ENCODE data around the gene SLC35D1.

SLC35D1 gene

DNA sequence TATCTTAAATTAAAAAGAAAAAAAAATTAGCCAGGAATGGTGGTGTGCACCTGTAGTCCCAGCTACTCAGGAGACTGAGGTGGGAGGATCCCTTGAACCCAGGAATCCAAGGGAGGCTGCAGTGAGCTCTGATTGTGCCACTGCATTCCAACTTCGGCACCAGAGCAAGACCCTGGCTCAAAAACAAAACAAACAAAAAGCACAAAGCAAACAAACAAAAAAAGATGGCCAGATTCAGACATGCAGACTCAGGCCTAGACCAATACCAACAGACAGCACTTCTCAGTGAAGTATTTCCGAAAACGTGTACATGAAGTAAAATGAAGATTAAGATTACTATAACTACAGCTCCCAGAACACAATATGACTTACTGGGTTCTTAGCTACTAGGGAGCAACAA, 10.6 kb downstream of the SLC35D1 start:
- DNase-seq = no peak

DNA sequence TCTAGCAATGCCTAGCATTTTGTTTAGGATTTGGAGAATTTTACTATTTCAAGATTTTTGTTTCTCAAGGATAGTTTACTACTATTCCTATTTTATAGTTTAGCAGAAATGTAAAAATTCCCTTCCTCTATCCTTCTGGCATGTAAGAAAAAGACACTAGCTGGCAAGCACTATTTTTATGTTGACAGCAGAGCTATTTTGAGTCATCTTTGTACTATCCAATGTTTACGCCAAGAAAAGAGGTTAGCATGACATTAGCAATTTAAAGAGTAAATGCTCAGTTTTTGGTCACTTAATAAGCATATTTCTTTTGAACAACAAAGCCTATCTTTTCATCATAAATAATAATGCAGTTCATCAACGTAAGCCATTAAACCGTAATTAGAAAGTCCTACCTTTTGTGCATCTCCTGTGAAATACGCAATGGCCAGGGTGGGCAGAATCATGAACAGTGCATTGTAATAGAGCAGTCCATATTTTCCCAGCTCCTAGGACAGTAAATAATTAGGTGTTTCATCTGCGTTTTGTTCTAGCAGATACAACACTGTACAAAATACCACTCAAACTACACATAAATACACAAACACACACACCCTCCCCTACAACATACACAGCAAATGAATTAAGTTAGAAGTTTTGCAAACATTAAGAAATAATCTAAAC, 12.0 kb downstream of the SLC35D1 start:
- no peak for DNase-seq

DNA sequence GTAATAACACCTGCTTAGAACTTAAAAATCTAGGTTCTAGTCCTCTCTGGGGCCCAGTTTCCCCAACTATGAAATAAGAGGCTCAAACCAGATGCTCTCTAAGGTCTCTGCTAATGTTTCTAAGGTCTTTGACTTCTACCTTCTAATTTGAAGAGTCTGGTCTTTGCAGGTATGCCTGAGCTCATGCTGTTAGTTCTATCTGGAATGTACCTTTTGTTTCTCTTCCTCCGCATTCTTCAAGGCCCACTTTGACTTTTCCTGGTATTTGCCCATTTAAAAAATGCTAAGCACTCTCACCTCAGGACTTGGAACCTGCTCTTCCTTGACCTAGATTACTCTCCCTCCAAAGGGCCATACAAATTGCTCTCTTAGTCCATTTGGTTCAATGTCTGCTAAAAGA, 13.5 kb downstream of the SLC35D1 start:
- DNase-seq = no peak

DNA sequence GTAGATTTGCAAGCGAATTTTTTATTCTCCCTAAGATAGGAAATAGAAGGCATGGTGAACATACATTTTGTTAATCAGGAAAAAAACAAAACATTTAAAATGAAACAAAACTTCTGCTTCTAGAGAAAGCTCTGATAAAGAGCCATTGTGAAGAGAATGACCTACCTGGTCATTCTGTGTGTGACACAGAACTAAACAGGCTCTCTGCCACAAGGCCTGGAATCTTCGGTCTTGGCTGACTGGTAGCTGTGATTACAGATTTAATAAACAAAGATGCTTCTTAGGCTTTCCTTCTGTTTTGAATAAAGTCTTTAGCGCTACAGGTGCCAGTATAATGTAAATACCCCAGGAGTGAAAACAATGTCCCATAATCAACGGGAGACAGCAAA, 22.1 kb downstream of the SLC35D1 start:
- no peak for DNase-seq

DNA sequence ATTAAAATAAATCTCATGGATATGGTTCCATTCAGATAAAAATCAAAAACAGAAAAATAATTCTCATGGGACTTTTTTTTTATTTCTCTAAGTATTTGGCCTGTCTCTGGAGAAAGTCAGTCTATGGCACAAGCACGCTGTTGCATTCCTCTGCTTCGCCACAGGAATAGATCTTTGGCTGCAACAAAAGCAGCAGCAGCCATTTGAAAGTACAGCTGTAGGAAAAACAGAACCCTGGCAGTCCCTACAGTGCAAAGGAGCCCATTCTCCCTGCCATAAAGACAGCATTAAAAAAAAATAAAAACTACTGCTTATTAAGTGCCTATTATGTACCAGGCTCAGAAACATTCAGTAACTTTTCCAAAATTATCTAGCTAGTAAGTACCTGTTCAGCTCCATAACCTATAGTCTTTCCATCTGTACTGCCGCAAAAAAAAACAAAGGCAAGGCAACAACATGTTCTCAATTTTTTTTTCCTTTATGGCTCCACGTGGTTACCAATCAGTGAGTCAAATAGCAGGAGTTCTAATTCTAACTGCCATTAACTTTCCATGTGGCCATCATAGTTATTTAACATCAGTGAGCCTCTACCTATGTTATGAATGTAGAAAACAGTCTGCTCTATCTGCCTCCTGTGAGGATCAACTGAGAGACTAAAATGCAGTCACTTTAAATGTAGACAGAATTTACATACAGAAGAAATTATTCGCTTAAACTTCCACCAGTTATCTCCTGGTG, 22.7 kb downstream of the SLC35D1 start:
- no peak for DNase-seq

DNA sequence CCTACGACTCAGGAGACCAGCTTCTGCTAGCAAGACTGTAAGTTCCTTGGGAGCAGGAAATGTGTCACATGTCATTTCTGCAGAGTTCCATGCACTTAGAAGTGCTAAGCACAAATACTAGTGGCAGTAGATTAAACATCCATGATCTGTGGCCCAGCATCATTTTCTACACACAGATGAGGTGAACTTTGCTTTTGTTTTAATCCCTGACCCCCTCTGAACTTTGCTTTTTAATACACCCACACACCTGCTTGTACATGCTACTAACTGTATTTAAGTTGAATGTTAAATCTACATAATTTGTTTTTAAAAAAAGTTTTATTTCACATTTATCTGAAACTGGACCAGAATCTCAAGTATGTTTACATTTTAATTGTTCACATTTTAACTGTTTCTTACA, 24.5 kb downstream of the SLC35D1 start:
- DNase-seq = no peak

DNA sequence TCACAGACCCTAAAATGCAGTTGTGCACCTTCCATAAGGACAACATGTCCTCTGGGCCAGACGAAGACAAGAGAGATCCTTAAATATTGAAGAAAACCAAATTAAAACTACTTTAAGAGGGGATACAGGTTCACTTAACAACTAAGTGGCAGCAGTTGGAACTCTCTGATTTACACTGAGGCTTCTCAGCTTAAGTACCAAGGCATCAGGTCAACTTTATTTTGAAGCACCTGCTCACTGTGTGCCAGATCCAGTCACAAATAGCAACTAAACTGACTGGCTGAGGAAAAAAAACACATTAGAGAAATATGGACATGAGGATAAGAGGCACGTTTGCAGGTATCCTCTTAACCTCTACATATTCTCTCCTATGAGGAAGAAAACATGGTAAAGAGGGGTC, 33.2 kb downstream of the SLC35D1 start:
- DNase-seq = no peak

DNA sequence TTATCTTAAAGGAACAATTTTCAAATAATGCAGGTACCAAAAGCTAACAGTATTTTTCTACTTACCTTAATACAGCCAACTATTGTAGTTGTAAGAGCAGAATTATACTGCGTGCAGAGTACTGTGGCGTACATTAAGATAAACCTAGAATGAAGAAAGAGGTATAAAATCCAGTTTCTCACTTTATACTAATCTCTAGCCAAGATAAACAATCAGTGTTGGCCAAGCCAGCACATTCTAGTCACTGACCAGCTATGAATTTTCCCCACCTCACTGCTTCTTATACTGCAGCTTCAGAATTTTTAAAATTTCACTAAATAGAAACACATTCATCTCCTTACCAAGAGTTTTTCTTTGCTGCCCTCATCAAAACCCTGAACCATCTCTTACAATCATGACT, 33.6 kb downstream of the SLC35D1 start:
- no peak for DNase-seq

DNA sequence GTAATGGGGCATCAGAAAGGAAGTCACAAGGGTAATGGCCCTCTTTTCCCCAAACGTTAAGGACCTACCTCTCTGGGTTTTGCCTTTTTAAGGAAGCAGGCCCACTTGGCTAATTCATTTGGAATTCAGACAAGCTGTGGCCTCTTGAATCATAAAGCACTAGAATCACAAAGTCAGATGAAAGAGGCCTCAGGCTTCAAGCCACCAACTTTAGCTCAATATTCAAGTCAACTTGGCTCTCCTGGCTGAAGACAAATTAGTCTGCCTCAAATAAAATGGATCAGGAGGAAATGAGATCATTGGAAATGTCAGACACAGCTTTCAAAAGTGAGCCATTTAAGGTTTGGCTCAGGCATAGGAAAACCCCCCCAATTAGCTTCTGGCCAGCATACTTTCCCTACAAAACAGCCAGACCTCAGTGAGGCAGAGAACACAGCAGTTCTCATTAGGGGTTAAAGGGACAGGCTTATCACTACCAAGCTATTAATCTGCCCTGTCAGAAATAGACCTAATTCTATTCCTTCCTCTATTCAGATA, 34.3 kb downstream of the SLC35D1 start:
- no peak for DNase-seq

DNA sequence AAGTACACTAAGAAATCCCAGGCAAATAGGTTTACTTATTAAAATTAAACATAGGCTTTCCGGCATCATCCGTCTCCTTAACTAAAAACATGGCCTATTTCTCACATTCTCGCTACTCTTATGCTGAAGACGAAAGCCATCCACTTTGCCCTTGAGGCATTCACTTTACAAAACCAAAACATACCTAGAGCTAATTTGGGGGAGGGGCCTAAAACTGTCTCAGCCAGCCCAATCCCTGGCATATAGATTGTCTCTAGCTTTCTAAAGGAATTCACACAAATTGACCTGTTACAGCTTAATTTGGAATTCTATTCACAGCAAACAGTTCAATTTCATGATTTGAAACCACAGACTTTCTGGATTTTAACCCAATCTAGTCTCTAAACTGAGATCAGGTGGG, 34.8 kb downstream of the SLC35D1 start:
- DNase-seq = no peak

DNA sequence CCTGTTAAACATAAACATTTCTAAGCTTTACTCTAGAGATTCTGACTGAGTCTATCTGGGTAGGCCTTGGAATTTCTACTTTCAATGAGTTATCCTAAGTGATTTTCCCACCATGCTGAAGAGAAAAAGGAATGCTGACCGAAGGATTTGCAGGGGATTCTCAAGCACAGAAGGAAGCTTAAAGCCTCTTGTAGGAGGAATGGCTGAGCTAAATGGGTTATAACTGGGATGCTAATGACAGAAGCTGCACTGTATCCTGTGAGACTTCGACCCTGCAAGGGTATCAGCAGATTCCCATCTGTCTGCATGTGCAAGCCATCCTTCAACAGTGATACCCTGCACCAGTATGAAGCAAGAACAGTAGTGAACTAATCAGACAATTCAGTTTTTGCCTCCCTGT, 35.4 kb downstream of the SLC35D1 start:
- no peak for DNase-seq

DNA sequence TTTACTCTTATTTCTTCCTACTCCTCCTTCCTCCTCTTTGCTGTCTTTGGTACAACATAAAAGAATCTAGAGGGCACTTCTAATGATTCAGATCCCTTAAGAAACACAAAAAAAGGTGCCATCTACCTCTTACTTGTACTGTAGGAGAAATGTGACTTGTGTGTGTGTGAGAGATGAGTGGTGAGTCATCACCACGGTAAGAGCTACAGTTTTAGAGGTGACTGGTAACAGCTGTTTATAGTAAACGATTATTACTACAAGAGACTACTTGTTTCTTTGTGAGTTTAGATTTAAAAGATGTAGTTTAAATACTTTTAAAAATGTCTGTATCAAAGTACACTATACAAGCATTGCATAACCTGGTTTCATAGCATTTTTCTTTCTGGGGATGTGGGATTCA, 40.4 kb downstream of the SLC35D1 start:
- DNase-seq = no peak

DNA sequence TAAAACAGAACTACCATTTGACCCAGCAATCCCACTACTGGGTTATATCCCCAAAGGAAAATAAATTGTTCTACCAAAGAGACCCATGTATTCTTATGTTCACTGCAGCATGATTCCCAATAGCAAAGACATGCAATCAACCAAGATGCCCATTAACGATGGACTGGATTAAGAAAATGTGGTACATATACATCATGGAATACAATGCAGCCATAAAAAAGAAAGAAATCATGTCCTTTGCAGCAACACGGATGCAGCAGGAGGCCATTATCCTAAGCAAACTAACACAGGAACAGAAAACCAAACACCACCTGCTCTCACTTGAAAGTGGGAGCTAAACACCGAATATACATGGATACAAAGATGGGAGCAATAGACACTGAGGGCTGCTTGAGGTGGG, 44.2 kb downstream of the SLC35D1 start:
- no peak for DNase-seq

DNA sequence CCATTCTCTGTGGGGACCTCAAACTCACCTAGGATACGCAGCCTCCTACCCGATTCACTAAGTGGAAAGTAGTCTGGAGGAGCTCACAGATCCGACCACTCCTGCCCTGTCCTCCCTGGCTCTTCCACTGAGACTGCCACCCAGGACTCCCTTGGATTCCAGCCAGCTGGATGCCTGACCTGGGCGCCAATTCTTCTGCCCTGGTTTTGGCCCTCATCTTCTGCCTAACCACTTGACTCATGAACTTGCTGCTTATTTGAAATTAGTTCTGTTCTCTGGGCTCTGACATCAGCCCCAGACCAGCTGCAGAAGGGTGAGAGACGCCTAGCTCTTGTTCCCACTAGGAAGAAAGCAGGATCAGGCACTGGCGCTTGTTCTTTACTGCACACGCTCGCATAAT, 48.9 kb downstream of the SLC35D1 start:
- no peak for DNase-seq

DNA sequence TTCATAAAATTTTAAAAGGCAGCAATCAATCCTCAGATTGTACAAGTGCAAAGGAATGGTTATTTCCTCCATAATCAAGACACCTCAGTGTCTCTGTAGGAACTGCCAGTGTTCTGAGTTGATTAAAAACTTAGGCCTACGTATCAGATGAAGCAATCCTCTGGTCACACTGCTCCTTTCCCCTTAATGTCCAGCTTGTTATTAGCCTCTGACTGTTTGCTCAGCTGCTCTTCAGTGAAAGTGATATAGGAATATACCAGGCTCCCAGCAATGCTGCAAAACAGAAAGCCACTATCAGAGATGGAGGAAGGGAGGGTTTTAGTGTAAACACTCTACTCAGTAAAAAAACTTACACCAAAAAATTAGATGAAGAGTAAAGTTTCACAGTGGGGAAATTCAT, 49.8 kb downstream of the SLC35D1 start:
- DNase-seq = peak; percentile 28

DNA sequence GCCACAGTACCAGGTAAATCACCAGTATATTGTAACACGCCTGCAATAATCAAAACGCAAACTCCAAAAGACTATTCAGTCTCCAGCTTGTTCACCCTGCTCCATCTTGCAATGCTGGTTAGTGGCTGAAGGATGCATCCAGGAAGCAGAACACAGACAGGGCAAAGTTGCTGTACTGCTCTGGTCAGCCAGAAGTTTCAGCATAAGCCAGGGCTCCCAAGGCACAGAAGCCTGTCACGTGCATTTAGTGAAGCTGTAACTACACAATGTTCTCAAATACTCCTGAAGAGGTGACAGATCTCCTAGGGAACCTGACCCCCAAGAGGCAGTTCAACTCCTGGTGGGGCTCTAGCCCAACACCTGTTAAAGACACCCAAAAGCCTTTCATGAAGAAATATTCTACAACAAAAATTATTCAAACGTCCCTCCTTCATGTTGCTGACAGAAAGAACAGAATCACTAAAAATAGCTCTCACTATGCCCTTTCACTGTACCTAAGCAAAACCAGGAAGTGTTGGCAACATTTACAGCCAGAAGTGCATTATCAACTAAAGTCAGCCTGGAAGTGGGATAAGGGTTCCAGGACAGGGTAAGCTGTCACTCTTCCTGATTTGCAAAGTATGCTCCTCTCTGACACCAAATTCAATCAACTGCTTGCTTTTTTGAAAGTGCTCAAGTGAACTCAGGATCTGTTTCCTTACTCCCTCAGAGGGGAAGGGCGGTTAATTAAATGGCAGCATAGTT, 52.1 kb downstream of the SLC35D1 start:
- DNase-seq = no peak

DNA sequence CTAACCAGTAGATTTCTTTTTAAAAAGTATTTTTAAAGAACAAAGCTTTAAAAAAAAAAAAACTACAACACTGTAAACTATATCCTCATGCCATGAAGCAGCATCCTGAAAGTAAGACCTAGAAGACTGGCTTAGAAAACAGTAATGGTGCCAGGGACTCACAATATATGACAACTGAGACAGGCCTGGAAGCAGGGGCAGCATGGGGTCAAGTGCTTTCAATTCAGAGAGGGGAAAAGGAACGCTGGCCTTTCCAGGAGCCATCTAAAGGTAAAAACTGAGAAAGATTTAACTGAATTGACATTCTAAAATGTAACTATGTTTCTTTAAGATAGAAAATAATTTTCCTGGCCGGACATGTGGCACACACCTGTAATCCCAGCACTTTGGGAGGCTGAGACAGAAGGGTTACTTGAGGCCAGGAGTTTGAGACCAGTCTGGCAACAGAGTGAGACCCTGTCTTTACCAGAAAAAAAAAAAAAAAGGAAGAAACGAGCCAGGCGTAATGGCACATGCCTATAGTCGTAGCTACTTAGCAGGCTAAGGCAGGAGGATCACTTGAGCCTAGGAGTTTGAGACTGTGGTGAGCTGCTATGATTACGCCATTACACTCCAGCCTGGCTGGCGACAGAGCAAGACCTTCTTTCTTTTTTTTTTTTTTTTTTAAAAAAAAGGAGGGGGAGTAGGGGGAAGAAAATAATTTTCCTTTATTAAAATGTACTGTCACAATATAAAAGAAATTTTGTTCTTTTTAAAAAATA, 54.1 kb downstream of the SLC35D1 start:
- DNase-seq = no peak

DNA sequence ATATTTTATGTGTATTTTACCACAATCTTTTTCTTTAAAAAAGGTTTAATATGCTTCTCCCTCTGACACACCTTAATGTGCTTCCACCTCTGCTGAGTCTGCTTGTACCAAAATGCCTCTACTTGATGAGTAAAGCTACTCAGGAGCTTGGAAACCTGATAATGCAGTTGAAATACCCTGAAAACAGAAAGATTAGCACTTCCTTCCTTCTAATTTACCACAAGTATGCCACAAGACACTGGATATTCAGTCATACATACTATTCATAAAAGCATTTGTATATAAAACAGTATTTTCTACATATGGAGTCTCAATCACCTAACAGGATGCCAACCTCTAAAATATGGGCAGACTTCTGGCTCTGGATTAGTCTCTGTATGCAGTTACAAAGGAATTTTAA, 55.0 kb downstream of the SLC35D1 start:
- no peak for DNase-seq

DNA sequence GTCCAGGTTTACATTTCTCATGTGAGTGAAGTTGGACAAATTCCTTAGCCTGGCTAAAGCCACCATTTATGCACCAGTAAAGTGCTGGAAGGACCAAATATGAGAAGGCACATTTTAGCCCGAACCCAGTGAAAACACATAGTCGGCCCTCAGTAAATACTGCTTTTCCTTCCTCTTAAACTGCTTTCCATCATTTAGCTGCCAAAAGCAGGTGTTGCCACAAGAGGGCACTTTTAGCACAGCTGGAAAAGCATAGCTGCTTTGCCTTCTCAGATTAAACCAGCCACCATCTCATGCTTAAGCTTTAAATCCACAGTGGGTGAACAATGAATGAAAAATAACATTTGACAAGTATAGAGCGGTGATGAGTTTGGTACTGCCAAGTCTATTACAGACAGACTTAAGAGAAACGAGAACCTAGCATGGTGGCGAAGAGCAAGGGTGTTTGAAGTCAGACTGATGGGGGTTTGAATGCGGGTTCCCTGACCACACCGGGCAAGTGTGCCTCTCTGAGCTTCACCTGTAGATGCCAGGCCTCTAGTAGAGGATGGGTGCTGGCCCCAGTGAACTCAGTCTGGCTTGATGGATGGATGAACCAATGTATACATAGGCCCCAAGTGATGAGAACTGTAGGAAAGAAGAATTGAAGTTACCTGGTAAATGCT, 57.8 kb downstream of the SLC35D1 start:
- DNase-seq = peak; percentile 73

DNA sequence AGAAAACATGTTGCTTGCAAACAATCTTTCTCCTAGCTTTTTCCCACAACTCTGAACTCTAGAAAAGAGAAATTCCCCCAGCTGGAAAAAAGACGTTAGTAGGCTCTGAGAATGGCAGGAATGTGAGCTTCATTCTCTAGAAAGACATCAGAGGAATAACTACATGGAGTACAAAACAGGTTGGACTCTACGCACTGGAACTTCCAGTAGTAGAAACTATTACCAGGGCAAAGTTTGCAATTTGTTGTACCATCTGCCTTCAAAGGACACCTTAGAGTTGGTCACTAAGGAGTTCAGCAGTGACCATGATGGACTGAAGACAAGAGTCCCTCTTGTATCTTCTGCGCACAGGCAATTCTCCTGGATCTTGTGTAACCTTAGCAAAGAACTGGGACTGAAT, 60.9 kb downstream of the SLC35D1 start:
- no peak for DNase-seq

DNA sequence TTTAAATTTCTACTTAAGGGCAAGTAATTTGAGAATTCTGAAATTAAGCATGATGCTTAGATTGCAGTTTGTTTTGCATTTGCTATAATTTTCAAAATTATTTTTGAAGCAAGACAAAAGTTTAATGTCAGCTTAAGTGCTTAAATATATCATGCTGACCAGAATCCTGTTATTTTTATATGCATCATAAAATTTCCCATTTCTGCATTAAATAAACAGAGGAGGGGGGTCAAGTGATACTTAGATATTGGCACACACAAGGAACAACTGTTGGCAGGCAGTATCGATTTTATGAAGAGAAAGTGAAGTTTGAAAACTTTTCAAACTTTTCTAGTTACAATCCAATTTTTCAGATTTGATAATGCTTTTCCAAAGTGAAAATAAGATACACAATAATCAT, 68.1 kb downstream of the SLC35D1 start:
- no peak for DNase-seq

DNA sequence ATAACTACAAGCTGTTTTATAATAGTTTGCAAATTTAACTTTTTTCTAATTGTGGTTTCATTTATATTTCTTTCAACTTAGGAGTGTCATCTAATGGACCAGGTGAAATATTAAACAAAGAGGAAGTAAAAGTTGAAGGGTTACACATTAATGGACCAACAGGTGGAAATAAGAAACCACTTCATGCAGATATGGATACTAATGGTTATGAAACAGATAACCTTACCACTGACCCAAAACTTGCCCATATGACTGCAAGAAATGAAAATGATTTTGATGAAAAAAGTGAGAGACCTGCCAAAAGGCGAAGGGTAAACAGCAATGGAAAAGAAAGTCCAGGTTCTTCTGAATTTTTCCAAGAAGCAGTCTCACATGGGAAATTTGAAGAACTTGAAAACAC, 69.5 kb downstream of the SLC35D1 start:
- no peak for DNase-seq

Measured in NCI-H526 treated with DMSO at 0.1 percent for 48 hours (cell line).